NCI-H748 (cell line): ENCODE measurements around the gene HMCES.

Experiments used
- DNase-seq: peaks from one replicate; lab custom pipeline; 2025; ENCODE audit not compliant: unreplicated experiment; lab: John Stamatoyannopoulos, UW

The HMCES gene

GRCh38 chr3:129304146-129304961, 25.7 kb downstream of the HMCES start:
- no peak for DNase-seq

DNA sequence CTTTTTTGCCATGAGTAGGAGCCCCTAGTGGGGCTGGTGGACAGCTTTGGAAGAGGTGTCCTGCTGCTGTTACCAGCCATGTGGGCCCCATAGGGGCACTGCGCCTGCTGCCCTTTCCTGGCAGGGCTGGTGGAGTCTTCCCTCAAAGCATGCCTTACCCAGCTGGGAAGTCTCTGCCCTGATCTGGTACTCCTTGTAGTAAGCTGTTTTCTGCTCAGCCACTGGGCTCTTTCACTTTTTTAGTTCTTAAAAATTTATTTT, 26.2 kb downstream of the HMCES start:
- no peak for DNase-seq

- DNase-seq = peak; percentile 90
Measured at GRCh38 chr3:129305592-129306091, 27.0 kb downstream of the HMCES start.

GRCh38 chr3:129308636-129309035, 30.0 kb downstream of the HMCES start:
- DNase-seq = no peak

DNA sequence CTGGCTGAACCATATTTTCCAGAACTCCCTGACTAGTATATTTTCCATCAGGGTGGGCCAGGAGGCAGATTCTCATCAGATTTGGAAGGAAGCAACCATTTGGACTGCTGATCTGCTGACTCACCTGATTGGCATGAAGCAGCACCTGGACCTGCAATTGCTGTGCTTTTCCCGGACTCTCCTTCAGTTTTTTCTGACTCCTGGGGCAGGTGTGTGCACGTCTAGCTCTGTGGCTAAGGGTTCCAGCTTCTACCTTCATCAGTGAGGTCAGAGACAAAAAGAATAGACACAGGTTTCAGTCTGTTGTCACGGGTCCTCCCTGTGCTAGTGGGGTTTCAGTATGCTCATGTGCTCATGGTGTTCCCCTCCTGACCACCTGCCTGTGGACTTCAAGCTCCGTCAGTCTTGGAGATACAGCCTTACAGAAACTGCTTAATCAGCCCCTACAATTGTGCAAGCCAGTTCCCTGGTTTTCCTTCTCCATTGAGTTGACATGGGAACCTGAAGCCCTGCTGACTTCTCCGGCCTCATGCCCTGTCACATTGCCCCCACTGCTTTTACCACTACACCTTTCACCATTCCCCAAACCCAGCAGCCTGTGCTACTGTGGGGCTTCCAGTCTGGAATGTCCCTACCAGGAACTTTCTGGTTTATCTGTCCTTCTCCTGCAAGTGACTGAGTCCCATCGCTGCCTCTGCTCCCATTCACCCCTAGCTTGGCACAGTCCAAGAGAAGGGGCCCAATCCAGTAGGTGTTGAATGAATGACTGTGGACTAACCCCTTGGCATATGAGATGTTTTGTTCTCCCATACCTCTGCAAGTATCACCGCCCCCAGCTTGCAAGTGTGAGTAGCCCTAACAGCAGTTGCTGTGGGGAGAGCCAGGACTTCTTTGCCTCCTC, 31.7 kb downstream of the HMCES start:
- DNase-seq = no peak

GRCh38 chr3:129311054-129311902, 32.6 kb downstream of the HMCES start:
- no peak for DNase-seq

- DNase-seq = no peak
Measured at GRCh38 chr3:129312021-129312639, 33.5 kb downstream of the HMCES start.

DNA sequence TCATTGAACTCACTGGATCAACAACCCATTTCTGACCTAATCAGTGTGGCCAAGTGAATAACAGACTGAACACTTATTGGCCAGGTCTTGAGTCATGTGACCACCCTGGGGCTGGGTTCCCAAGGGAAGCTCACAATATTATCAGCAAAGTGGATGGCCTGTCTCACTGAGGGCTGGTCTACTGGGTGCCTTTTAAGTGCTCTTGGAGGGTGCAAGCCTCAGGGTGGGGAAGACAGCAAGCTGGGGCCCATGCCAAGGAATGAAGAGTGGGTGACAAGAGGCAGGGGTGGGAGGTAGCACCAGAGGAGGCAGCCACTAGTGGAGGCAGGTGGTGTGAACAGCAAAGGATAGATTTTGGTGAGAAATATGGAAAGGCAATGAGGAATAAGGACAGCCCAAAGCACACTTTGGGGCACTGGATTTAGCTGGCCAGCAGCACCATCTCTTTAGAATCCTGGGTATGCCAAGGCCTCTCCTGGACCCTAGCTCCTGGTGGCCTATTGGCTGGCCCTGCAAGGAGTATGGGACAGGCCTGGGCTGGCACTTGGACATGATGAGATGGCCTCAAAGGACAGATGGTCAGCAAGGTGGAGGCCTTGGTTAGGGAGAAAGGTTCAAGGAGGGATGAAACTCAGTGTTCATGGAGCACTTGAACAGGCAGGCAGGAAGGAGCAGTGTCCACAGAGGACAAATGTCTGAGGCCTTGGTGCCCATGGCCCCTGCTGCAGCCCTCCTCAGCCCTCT, 34.2 kb downstream of the HMCES start:
- peak; percentile 9 for DNase-seq

- DNase-seq = no peak
Measured at GRCh38 chr3:129313415-129313664, 34.7 kb downstream of the HMCES start.

DNA sequence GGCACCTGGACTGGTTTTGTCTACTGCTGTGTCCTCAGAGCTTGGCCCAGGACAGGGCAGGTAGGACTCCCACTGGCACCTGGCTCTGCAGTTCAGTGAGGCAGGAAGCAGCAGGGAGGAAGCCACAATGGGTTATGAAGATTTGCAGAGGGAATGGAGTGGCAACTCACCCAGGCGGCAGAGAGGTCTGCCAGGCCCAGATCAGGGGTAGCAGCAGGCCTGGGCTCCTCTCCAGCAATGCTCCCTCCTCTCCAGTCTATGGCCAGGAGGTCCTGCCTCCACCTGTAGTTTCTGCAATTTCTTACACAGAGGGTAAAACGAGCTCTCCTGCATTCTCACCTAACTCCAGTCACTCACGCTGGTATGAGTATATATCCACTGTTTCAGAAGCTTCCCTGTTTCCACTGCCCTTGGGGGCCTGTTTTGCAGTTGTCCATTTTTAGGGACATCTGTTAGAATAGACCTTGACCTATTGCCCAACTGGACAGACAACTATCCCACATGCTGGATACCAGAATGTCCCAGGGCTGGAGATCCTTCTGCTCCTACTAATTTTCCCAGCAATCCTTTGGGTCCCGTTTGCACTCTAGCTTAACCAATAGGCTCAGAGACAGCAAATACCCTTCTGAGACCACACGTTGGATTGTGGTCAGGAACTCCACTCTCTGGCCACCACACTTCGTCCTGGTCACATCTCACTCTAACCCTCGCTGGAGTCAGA, 35.2 kb downstream of the HMCES start:
- peak; percentile 27 for DNase-seq

DNA sequence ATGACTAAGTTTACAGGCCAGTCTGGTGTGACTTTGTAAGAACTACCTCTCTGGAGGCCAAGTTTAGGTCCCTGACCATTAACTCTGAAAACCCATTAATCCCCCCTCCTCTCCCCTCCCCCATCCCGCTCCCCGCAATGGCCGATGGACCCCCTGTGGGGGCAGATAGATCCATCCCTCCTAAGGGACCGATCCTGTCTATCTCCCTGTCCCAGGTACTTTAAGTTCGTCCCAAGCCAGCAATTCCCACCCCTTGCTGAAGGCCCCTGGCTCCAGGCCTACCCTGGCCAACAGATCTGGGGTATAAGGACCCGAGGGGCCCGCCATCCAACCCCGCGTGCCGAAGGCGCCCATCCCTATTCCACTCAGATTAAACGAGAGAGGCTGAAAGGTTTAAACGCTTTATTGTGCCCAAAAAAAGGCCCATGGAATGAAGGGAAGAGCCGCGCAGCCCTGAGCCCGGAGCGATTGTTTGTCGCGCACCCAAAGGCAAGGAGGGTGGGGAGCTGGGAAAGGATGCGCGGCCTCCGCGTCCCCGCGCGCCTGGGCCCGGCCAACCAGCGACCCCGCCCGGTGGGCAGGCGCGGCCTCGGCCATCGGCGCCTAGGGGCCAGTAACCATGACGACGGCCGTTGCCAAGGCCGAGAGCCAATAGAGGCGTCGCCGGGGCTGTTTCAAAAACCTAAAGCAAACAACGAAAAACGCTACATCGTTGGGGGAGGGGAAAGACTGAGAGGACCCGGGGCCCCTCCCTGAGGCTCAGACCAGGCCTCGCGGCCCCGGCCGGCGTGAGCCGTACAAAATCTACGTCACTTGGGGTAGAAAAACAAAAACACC, 35.9 kb downstream of the HMCES start:
- peak; percentile 97 for DNase-seq

DNA sequence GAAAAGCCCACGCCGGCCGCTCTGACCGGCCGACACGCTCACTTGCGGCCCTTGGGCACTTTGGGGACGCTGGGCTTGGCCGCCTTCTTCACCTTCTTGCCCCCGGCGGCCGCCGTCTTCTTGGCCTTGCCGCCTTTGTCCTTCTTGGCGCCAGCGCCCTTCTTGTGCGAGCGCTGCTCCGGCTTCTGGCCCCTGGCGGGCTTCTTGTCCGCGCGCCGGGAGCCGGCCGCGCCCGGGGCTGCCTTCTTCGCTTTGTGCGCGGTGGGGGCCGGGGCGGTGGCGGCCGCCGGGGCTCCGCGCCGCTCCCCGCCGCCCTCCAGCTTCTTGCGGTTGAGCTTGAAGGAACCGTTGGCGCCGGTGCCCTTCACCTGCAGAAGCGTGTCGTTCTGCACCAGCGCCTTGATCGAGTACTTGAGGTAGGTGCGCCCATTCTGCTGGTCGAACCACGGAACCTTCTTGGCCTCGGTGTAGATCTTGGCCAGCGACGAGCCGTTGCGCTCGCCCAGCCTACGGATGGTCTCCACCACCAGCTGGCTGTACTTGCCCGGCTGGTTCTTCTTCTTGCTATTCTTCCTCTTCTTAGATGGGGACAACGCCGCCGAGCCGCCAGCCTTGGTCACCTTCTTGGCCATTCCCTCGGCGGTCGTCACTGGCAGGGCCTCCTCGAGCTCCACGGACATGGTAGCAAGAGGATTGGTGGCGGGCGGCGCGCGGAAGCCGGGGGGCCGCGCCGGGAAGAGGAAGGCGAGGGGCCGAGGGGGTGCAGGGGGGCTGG, 36.7 kb downstream of the HMCES start:
- peak; percentile 40 for DNase-seq

GRCh38 chr3:129315998-129316247, 37.3 kb downstream of the HMCES start:
- DNase-seq = no peak

DNA sequence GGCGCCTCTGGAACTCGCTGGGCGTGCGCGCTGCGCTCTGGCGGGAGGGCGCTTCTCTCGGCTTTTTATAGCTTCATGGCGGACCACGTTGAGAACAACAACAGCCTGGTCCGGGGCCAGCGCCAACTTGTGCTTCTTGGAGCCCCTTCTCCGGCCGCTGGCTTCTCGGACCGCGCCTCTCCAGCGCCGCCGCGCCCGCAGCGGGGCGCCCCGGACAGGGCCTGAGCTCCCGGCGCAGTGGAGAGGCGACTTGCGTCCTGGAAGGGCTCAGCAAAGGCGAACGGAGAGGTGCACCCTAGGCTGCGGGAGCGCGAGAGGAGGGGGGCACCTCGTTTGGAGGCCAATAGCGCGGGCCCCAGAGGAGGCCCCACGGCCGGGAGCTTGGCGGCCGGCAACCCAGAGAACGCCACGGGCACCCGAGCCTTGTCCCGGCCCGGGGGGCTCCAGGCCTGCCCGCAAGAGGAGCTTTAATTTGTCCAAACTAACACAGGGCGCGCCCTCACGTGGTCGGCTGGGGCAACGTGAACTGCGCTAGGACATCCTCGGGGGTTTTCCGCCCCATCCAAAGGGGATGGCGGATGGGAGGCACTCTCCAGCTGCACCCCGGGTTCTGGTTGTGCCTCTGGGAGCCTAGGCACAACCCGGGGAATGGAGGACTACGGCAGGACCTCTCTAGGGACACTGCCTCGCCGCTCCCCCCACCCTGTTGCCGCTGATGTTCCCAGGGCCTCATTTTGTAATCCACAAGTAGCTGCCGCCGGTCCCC, 37.8 kb downstream of the HMCES start:
- peak; percentile 76 for DNase-seq

- no peak for DNase-seq
Measured at GRCh38 chr3:129317014-129317771, 38.5 kb downstream of the HMCES start.

DNA sequence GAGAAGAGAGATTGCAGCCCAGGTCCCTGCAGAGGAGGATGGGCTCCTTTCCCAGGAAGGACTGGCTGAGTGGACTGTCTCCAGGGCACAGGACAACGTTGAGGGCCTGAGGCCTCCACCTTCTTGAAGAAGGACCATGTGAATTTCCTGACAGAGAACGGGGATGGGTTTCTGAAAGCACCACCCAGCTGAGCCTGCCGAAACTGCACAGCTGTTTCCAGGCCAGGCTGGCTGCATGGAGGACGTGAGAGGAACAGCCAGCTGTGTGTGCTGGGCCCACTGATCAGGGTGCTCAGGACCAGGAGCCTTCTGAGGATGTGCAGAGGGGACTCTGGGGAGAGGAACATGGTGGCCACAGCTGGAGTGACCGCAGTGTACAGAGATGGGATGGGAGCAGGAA, 39.2 kb downstream of the HMCES start:
- no peak for DNase-seq

GRCh38 chr3:129318921-129319320, 40.3 kb downstream of the HMCES start:
- DNase-seq = no peak
